GM23338 (cell line): Measurements from ENCODE around the gene MINPP1. TPM values are rescaled to one million over a fixed set of nuclear protein-coding genes. Genes with fewer than 3 reads are reported as not detected.
A peak's percentile ranks its signal among the peaks of the same experiment; 100 is the strongest.

Experiments used
- ATAC-seq: fragments of 200-7000 bp; cut with Tn5 transposase; 3 replicates; pipeline ENCODE4 v1.9.1; 2020
- DNase-seq: peaks from one replicate; pipeline ENCODE4 v3.0.0-alpha.2; 2015; ENCODE audit warnings: low spot score
- H2AFZ ChIP-seq: fragments of 200-600 bp; sonication (generic); 2 replicates; pipeline ENCODE4 v1.8.0; 2016; ENCODE audit warnings: antibody characterized with exemption, mild to moderate bottlenecking, moderate library complexity
- H3F3A ChIP-seq: fragments of 200-600 bp; sonication (generic); replicated peaks from 2 replicates; pipeline ENCODE4 v1.8.0; 2017; ENCODE audit warnings: antibody characterized with exemption, mixed run types, low read depth
- H3K27ac ChIP-seq: fragments of 200-600 bp; sonication (generic); 2 replicates; pipeline ENCODE4 v1.6.1; 2016; ENCODE audit warnings: low read depth
- H3K27me3 ChIP-seq: fragments of 200-600 bp; sonication (generic); 2 replicates; pipeline ENCODE4 v1.8.0; 2016; ENCODE audit warnings: mild to moderate bottlenecking, mixed run types, moderate library complexity; ENCODE audit not compliant: insufficient read depth
- H3K36me3 ChIP-seq: fragments of 200-600 bp; sonication (generic); 2 replicates; pipeline ENCODE4 v1.8.0; 2016; ENCODE audit warnings: mild to moderate bottlenecking; ENCODE audit not compliant: insufficient read depth
- H3K4me1 ChIP-seq: fragments of 200-600 bp; sonication (generic); 2 replicates; pipeline ENCODE4 v1.8.0; 2016; ENCODE audit warnings: mild to moderate bottlenecking, moderate library complexity; ENCODE audit not compliant: insufficient read depth
- H3K4me2 ChIP-seq: fragments of 200-600 bp; sonication (generic); 2 replicates; pipeline ENCODE4 v1.7.1; 2017; ENCODE audit warnings: mixed run types
- H3K4me3 ChIP-seq: fragments of 200-600 bp; sonication (generic); 2 replicates; pipeline ENCODE4 v1.6.1; 2016; ENCODE audit warnings: mixed run types
- H3K79me2 ChIP-seq: fragments of 200-600 bp; sonication (generic); replicated peaks from 2 replicates; pipeline ENCODE4 v1.8.0; 2017; ENCODE audit warnings: mild to moderate bottlenecking; ENCODE audit not compliant: insufficient read depth
- H3K9me2 ChIP-seq: fragments of 200-600 bp; sonication (generic); 2 replicates; pipeline ENCODE4 v1.8.0; 2017; ENCODE audit not compliant: insufficient read depth
- H4K20me1 ChIP-seq: fragments of 200-600 bp; sonication (generic); replicated peaks from 2 replicates; pipeline ENCODE4 v1.8.0; 2017; ENCODE audit warnings: mild to moderate bottlenecking; ENCODE audit not compliant: insufficient read depth
- H3K27ac Mint-ChIP-seq: 2 replicates; pipeline ENCODE4 v1.8.0; 2020; ENCODE audit warnings: inconsistent platforms, mild to moderate bottlenecking, moderate library complexity, mixed read lengths
- H3K27me3 Mint-ChIP-seq: 3 replicates; pipeline ENCODE4 v1.8.0; 2022; ENCODE audit warnings: low read depth, mild to moderate bottlenecking, moderate library complexity, mixed read lengths, inconsistent platforms; ENCODE audit not compliant: insufficient read depth, poor library complexity
- H3K36me3 Mint-ChIP-seq: 3 replicates; pipeline ENCODE4 v1.8.0; 2021; ENCODE audit warnings: low read depth, mild to moderate bottlenecking, inconsistent platforms, moderate library complexity, mixed read lengths
- H3K4me1 Mint-ChIP-seq: 3 replicates; pipeline ENCODE4 v1.8.0; 2020; ENCODE audit warnings: mild to moderate bottlenecking, inconsistent platforms, mixed read lengths
- H3K4me3 Mint-ChIP-seq: 3 replicates; pipeline ENCODE4 v1.8.0; 2021; ENCODE audit warnings: moderate library complexity, mild to moderate bottlenecking, inconsistent platforms, mixed read lengths
- H3K9me3 Mint-ChIP-seq: 3 replicates; pipeline ENCODE4 v1.8.0; 2020; ENCODE audit warnings: moderate library complexity, mild to moderate bottlenecking, inconsistent platforms, mixed read lengths
- CREB1 ChIP-seq: fragments of 250-450 bp; sonication (Bioruptor Pico); IDR thresholded peaks from 2 replicates; pipeline ENCODE4 v1.5.0; 2020; ENCODE audit warnings: low read depth, mild to moderate bottlenecking, moderate library complexity
- CTCF ChIP-seq, 2 experiments: fragments of 200-600 bp in 1 of 2; sonication (generic) in 1 of 2; conservative IDR thresholded peaks; 2 replicates each; pipeline versions ENCODE4 v1.5.1 to v1.6.1; 2016 to 2017; ENCODE audit warnings: antibody characterized with exemption in 2 of 2, low read depth in 2 of 2, mild to moderate bottlenecking in 2 of 2, moderate library complexity in 1 of 2
- EZH2 ChIP-seq: fragments of 200-600 bp; sonication (generic); IDR thresholded peaks from one replicate; pipeline ENCODE4 v1.8.0; 2017; ENCODE audit warnings: antibody characterized with exemption, mild to moderate bottlenecking, low read depth; ENCODE audit not compliant: unreplicated experiment
- EZH2phosphoT487 ChIP-seq: fragments of 200-600 bp; sonication (generic); IDR thresholded peaks from one replicate; pipeline ENCODE4 v1.8.1; 2018; ENCODE audit warnings: antibody characterized with exemption; ENCODE audit not compliant: unreplicated experiment
- JUNB ChIP-seq: IDR thresholded peaks from one replicate; pipeline ENCODE4 v1.6.1; 2016; ENCODE audit warnings: antibody characterized with exemption; ENCODE audit not compliant: unreplicated experiment
- POLR2AphosphoS5 ChIP-seq: IDR thresholded peaks from 2 replicates; pipeline ENCODE4 v1.6.1; 2016; ENCODE audit warnings: antibody characterized with exemption, low read depth
- STAT1 ChIP-seq: IDR thresholded peaks from one replicate; pipeline ENCODE4 v1.6.1; 2016; ENCODE audit warnings: antibody characterized with exemption; ENCODE audit not compliant: unreplicated experiment
- ZNF114 ChIP-seq: fragments of 250-450 bp; sonication (Bioruptor Pico); IDR thresholded peaks from 2 replicates; pipeline ENCODE4 v1.5.0; 2020; ENCODE audit warnings: mild to moderate bottlenecking, moderate library complexity
- ZNF331 ChIP-seq: fragments of 250-450 bp; sonication (Bioruptor Pico); IDR thresholded peaks from 2 replicates; pipeline ENCODE4 v1.5.0; 2020; ENCODE audit warnings: low read depth, mild to moderate bottlenecking, moderate library complexity
- polyA plus RNA-seq: library from polyadenylated mRNA; unstranded; fragments of >200 nt; fragmentation: Nextera tagmentation; extraction: Ambion mirVana; gene quantifications from 2 replicates; pipeline ENCODE4 v1.2.1, GENCODE V29; 2016
- total RNA-seq: library from RNA; depleted of rRNA; stranded (reverse); fragments of >200 nt; shearing (Covaris generic); gene quantifications from 2 replicates; pipeline ENCODE4 v1.2.3, GENCODE V29; 2014
- TF ChIP-seq, protein P1 (sequence below): IDR thresholded peaks from 2 replicates; pipeline ENCODE4 v1.6.1; 2016; ENCODE audit warnings: antibody characterized with exemption

The MINPP1 gene
- total and polyA plus RNA-seq, 2 experiments from 2014 or later = 27.0 to 39.3 TPM

GRCh38 chr10:87506956-87507355, 2.3 kb downstream of the MINPP1 start:
- TF ChIP-seq CREB1 (CRISPR knock-in tag) (no peak), ZNF114 (no peak), ZNF331 (CRISPR knock-in tag) (no peak), JUNB (no peak)
- TF ChIP-seq, protein P1, sequence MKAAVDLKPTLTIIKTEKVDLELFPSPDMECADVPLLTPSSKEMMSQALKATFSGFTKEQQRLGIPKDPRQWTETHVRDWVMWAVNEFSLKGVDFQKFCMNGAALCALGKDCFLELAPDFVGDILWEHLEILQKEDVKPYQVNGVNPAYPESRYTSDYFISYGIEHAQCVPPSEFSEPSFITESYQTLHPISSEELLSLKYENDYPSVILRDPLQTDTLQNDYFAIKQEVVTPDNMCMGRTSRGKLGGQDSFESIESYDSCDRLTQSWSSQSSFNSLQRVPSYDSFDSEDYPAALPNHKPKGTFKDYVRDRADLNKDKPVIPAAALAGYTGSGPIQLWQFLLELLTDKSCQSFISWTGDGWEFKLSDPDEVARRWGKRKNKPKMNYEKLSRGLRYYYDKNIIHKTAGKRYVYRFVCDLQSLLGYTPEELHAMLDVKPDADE = no peak
- Histone ChIP-seq H3F3A (0 out of 2 replicates have a peak, but pooled peaks cover 6% of the 10 kb centered on the region), H3K27ac (no peak overlapping the region), H2AFZ (no peak overlapping the region), H3K4me1 (peaks cover 12% of the 10 kb centered on the region), H3K4me2 (peak overlapping the region; percentile 76), H3K36me3 (no peaks in the 10 kb centered on the region; the same call in 1 of the 2 replicates), H3K79me2 (peaks cover 32% of the 10 kb centered on the region), H3K9me2 (no peaks in the 10 kb centered on the region), H3K4me3 (peak overlapping the region; percentile 83), H3K27me3 (no peaks in the 10 kb centered on the region), H4K20me1 (no peaks in the 10 kb centered on the region)
- DNase-seq = no peak
- ATAC-seq = no peak
- Mint-ChIP-seq H3K4me3 (peak overlapping the region; percentile 85), H3K4me1 (peaks cover 16% of the 10 kb centered on the region), H3K9me3 (no peaks in the 10 kb centered on the region), H3K27me3 (peaks cover 3% of the 10 kb centered on the region), H3K27ac (no peak overlapping the region), H3K36me3 (peaks cover 18% of the 10 kb centered on the region)

DNA sequence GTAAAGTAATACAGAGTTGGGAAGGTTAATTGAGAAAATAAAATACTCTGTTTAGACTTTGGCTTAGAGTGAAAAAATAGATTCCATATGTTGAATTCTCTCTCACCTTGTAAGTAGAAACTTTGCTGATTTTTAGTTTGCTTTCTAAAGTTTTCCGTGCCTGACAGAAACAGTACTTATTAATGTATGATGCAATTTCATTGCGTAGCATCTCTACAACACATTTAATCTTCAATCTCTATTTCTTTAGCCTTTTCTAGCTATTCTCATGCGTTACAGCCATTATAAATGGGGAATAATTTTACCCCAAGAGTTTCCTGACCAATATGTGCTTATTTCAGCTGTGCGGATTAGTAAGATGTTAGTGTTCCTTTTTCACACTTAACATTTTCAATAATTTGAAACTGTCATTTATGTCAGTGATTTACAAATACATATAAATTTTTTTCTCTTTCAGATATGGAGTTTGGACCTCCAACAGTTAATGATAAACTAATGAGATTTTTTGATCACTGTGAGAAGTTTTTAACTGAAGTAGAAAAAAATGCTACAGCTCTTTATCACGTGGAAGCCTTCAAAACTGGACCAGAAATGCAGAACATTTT, 3.3 kb downstream of the MINPP1 start:
- H3K27ac Mint-ChIP-seq = peak overlapping the region; percentile 54
- Histone ChIP-seq H3K79me2 (peaks cover 32% of the 10 kb centered on the region), H3K4me2 (no peak overlapping the region), H3K9me2 (no peaks in the 10 kb centered on the region), H2AFZ (no peak overlapping the region), H3K4me1 (peaks cover 12% of the 10 kb centered on the region), H3F3A (0 out of 2 replicates have a peak, but pooled peaks cover 6% of the 10 kb centered on the region), H3K36me3 (no peaks in the 10 kb centered on the region; the same call in 1 of the 2 replicates), H3K27ac (no peak overlapping the region), H4K20me1 (no peaks in the 10 kb centered on the region), H3K4me3 (peak overlapping the region; percentile 83; the same call in 1 of the 2 replicates), H3K27me3 (no peaks in the 10 kb centered on the region)
- H3K4me1 Mint-ChIP-seq = peaks cover 16% of the 10 kb centered on the region
- peaks cover 3% of the 10 kb centered on the region for H3K27me3 Mint-ChIP-seq
- no peak for ATAC-seq
- H3K9me3 Mint-ChIP-seq = no peaks in the 10 kb centered on the region
- peak overlapping the region; percentile 11; the same call in 2 of the 3 replicates for H3K4me3 Mint-ChIP-seq
- H3K36me3 Mint-ChIP-seq = peaks cover 25% of the 10 kb centered on the region
- TF ChIP-seq ZNF331 (CRISPR knock-in tag) = no peak
- no peak for TF ChIP-seq POLR2AphosphoS5
- no peak for TF ChIP-seq ZNF114
- TF ChIP-seq, protein P1 = no peak
- TF ChIP-seq EZH2 = no peak
- no peak for TF ChIP-seq STAT1
- no peak for TF ChIP-seq EZH2phosphoT487
- no peak for TF ChIP-seq CTCF (conservative IDR thresholded peaks at IDR 0.05; ENCODE audit: low read depth in 2 of 2)
- DNase-seq = no peak
